ENCODE data around the gene CHRDL2.

Gene CHRDL2

DNA sequence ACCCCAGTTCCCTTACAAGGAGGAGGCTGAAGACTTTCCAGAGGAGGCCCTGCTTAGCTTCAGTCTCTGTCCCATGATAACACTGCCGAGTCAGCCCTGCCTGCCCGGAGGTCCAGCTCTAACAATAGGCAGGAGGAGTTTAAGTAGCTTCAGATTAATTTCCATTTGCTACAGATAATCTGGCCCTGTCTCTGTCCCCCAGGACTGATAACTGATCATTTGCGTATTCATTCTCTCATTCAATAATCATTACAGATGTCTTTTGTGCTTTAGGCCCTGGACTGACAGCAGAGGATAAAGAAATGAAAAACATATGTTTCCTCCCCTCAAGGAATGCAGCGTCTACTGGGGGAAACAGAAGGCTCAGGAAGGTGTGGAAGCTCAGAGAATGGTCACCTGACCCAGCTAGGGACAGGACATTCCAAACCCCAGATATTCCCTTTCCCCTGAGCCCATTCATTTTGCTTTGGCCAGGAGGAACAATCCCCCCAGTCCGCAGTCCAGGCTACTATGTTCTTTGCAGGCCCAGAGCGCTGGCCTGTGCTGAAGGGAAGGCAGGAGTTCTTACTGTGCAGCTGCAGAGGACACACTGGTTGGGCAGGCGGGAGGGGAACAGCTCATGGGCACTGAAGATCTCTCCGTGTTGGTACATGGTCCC is 20.8 kb downstream of the CHRDL2 start:
- DNase-seq = peak; percentile 47

GRCh38 chr11:74709175-74709574 is 22.1 kb downstream of the CHRDL2 start:
- H3K4me1 ChIP-seq = peaks cover 7% of the 10 kb centered on the region
- H3K36me3 ChIP-seq = no peaks in the 10 kb centered on the region
- no peaks in the 10 kb centered on the region for H3K27me3 ChIP-seq
- TF ChIP-seq, protein P1, sequence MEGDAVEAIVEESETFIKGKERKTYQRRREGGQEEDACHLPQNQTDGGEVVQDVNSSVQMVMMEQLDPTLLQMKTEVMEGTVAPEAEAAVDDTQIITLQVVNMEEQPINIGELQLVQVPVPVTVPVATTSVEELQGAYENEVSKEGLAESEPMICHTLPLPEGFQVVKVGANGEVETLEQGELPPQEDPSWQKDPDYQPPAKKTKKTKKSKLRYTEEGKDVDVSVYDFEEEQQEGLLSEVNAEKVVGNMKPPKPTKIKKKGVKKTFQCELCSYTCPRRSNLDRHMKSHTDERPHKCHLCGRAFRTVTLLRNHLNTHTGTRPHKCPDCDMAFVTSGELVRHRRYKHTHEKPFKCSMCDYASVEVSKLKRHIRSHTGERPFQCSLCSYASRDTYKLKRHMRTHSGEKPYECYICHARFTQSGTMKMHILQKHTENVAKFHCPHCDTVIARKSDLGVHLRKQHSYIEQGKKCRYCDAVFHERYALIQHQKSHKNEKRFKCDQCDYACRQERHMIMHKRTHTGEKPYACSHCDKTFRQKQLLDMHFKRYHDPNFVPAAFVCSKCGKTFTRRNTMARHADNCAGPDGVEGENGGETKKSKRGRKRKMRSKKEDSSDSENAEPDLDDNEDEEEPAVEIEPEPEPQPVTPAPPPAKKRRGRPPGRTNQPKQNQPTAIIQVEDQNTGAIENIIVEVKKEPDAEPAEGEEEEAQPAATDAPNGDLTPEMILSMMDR (IDR thresholded peaks at IDR 0.05; ENCODE audit: low read depth, low read length) = no peak
- no peak overlapping the region for H3K4me3 ChIP-seq (ENCODE audit: low read depth, low read length)
- H3K9me3 ChIP-seq = no peaks in the 10 kb centered on the region
- no peak for DNase-seq

More for the DNA sequence above, 20.8 kb downstream of the CHRDL2 start:
- H3K36me3 ChIP-seq = no peaks in the 10 kb centered on the region
- H3K9me3 ChIP-seq = no peaks in the 10 kb centered on the region
- H3K27me3 ChIP-seq = no peaks in the 10 kb centered on the region
- H3K4me1 ChIP-seq = peaks cover 7% of the 10 kb centered on the region
- TF ChIP-seq, protein P1 (IDR thresholded peaks at IDR 0.05; ENCODE audit: low read depth, low read length) = no peak
- H3K4me3 ChIP-seq (ENCODE audit: low read depth, low read length) = no peak overlapping the region

DNA sequence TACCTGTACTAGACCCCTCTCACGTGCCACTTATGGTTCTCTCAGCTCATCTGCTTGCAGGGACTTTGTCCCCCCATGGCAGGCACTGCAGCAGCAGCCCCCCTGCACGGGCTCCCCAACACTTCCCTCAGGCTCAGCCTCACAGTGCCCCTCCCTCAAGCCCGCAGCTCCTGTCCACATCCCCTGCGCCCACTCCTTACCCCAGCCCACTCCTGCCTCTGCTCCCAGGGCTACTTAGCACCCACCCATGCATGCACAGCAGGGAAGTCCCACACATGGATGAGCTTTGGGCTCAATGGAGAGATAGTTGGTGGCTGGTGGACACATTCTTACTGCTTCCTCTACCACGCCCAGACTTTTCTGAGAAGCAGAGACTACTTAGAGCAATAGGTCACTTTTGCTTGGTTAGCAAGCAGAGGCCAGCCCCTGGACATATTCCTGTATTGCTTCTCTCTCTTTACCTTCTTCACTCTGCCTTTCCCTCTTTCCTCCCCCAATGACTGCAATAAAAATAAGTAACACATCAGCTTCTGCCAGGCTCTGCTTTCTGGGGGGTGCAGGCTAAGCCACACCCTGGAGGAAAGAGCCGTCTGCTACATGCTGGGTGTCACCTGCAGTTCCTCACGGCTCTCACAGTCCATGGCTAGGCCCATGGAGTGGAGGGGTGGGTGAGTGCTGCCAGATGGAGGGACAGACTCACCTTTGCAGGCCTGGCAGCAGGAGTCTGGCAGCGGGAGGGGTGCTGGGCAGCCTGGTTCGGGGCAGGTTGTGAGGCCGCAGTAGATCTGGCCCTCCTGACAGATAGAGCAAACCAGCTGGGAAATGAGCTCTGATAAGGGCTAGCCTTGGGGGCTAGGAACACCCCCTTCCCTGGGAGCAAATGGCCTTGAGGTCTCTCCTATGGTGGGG is 23.4 kb downstream of the CHRDL2 start:
- TF ChIP-seq, protein P1 (IDR thresholded peaks at IDR 0.05; ENCODE audit: low read depth, low read length) = no peak
- no peaks in the 10 kb centered on the region for H3K36me3 ChIP-seq
- H3K9me3 ChIP-seq = no peaks in the 10 kb centered on the region
- no peak for DNase-seq
- H3K27me3 ChIP-seq = no peaks in the 10 kb centered on the region
- peaks cover 7% of the 10 kb centered on the region for H3K4me1 ChIP-seq
- no peak overlapping the region for H3K4me3 ChIP-seq (ENCODE audit: low read depth, low read length)

- Histone ChIP-seq H3K36me3 (no peaks in the 10 kb centered on the region), H3K4me1 (peaks cover 7% of the 10 kb centered on the region), H3K9me3 (no peaks in the 10 kb centered on the region), H3K27me3 (no peaks in the 10 kb centered on the region), H3K4me3 (ENCODE audit: low read depth, low read length) (no peak overlapping the region)
- DNase-seq = no peak
- TF ChIP-seq, protein P1 (IDR thresholded peaks at IDR 0.05; ENCODE audit: low read depth, low read length) = no peak
Observed at GRCh38 chr11:74707182-74707581, 24.0 kb downstream of the CHRDL2 start.

DNA sequence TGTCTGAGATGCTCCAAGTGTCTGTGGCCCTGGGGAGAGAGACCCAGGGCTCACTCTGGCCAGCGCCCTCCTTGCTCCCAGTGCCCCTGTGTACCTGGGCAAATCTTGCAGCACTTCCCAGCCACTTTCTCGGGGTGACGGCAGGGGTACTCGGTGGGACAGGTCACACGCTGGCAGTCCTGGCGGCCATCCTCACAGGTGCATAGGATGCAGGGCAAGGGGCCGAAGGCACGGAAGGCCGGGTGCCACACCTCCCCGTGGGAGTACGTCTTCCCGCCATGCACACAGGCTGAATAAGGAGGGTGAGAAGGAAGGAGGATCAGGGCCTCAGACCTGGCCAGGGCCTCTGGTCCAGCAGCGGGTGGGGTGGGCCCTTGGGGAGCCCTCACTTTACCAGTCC is 28.0 kb downstream of the CHRDL2 start:
- Histone ChIP-seq H3K9me3 (no peaks in the 10 kb centered on the region), H3K27me3 (no peaks in the 10 kb centered on the region), H3K36me3 (no peaks in the 10 kb centered on the region), H3K4me3 (ENCODE audit: low read depth, low read length) (no peak overlapping the region), H3K4me1 (no peaks in the 10 kb centered on the region)
- TF ChIP-seq, protein P1 (IDR thresholded peaks at IDR 0.05; ENCODE audit: low read depth, low read length) = no peak
- DNase-seq = no peak

Measured in BE2C (cell line).